ENCODE results near the gene KCTD2. TPM values are rescaled to one million over a fixed set of nuclear protein-coding genes. Genes with fewer than 3 reads are reported as not detected.
A peak's percentile ranks its signal among the peaks of the same experiment; 100 is the strongest.

KCTD2 gene
- total and polyA plus RNA-seq, 9 of the 15 experiments (the other 6 are each of a cell fraction or from before 2014, with no cell fraction given) = 1.7 to 32.9 (median 15.8) TPM

DNA sequence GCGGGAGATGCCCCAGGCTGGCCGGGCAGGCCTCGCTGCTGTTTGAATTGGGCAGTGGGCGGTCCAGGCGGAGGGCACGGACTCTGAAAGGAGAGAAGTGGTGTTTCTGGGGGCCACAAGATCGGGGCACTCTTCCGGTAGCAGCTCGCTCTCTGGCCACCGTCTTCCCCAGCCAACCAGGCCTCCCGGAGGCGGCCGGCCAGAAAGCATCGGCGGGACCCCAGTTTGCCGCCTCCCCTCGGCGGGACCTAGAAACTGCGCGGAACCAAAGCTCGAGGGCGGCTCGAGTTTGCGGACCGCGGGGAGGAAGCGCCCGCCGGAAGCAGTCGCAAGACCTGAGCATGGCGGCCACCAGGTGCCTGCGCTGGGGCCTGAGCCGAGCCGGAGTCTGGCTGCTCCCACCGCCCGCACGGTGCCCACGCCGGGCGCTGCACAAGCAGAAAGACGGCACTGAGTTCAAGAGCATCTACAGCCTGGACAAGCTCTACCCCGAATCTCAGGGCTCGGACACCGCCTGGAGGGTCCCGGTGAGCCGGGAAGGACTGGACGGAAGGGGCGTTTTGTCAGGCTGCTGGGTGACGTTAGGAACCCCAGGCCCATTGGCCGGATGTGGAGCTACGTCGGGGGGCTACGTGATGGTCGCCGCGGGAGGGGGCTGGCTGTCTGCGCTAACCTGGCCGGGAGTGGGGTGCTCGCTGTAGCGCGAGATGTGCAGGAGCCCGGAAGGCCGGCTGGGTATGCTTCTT lies 34.5 kb upstream of the KCTD2 start, which contains the start of gene MRPL58 (continued):
- TF ChIP-seq, protein P1, sequence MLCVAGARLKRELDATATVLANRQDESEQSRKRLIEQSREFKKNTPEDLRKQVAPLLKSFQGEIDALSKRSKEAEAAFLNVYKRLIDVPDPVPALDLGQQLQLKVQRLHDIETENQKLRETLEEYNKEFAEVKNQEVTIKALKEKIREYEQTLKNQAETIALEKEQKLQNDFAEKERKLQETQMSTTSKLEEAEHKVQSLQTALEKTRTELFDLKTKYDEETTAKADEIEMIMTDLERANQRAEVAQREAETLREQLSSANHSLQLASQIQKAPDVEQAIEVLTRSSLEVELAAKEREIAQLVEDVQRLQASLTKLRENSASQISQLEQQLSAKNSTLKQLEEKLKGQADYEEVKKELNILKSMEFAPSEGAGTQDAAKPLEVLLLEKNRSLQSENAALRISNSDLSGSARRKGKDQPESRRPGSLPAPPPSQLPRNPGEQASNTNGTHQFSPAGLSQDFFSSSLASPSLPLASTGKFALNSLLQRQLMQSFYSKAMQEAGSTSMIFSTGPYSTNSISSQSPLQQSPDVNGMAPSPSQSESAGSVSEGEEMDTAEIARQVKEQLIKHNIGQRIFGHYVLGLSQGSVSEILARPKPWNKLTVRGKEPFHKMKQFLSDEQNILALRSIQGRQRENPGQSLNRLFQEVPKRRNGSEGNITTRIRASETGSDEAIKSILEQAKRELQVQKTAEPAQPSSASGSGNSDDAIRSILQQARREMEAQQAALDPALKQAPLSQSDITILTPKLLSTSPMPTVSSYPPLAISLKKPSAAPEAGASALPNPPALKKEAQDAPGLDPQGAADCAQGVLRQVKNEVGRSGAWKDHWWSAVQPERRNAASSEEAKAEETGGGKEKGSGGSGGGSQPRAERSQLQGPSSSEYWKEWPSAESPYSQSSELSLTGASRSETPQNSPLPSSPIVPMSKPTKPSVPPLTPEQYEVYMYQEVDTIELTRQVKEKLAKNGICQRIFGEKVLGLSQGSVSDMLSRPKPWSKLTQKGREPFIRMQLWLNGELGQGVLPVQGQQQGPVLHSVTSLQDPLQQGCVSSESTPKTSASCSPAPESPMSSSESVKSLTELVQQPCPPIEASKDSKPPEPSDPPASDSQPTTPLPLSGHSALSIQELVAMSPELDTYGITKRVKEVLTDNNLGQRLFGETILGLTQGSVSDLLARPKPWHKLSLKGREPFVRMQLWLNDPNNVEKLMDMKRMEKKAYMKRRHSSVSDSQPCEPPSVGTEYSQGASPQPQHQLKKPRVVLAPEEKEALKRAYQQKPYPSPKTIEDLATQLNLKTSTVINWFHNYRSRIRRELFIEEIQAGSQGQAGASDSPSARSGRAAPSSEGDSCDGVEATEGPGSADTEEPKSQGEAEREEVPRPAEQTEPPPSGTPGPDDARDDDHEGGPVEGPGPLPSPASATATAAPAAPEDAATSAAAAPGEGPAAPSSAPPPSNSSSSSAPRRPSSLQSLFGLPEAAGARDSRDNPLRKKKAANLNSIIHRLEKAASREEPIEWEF (CRISPR knock-in tag; IDR thresholded peaks at IDR 0.05) = no peak
- TF ChIP-seq, protein P2, sequence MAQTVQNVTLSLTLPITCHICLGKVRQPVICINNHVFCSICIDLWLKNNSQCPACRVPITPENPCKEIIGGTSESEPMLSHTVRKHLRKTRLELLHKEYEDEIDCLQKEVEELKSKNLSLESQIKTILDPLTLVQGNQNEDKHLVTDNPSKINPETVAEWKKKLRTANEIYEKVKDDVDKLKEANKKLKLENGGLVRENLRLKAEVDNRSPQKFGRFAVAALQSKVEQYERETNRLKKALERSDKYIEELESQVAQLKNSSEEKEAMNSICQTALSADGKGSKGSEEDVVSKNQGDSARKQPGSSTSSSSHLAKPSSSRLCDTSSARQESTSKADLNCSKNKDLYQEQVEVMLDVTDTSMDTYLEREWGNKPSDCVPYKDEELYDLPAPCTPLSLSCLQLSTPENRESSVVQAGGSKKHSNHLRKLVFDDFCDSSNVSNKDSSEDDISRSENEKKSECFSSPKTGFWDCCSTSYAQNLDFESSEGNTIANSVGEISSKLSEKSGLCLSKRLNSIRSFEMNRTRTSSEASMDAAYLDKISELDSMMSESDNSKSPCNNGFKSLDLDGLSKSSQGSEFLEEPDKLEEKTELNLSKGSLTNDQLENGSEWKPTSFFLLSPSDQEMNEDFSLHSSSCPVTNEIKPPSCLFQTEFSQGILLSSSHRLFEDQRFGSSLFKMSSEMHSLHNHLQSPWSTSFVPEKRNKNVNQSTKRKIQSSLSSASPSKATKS (CRISPR knock-in tag; IDR thresholded peaks at IDR 0.05) = no peak
- TF ChIP-seq ZNF274 (IDR thresholded peaks at IDR 0.05; ENCODE audit: borderline replicate concordance, low read depth, low read length) = no peak
- no peak for TF ChIP-seq JUNB (CRISPR knock-in tag; conservative IDR thresholded peaks at IDR 0.05)
- TF ChIP-seq HNRNPH1 (optimal IDR thresholded peaks at IDR 0.05; ENCODE audit: low read depth, low read length) = no peak
- no peak for TF ChIP-seq MEIS2 (IDR thresholded peaks at IDR 0.05; ENCODE audit: partially characterized antibody)
- TF ChIP-seq NR1H2 (CRISPR knock-in tag; IDR thresholded peaks at IDR 0.05) = no peak; the same call in 1 of the 2 replicates
- TF ChIP-seq DACH1 (IDR thresholded peaks at IDR 0.05; ENCODE audit: partially characterized antibody) = no peak
- peak; percentile 59; the same call in 1 of the 2 replicates for TF ChIP-seq ZNF431 (CRISPR knock-in tag; IDR thresholded peaks at IDR 0.05)
- no peak for TF ChIP-seq RBM25 (IDR thresholded peaks at IDR 0.05; ENCODE audit: low read depth, low read length, severe bottlenecking)
- TF ChIP-seq, protein P3, sequence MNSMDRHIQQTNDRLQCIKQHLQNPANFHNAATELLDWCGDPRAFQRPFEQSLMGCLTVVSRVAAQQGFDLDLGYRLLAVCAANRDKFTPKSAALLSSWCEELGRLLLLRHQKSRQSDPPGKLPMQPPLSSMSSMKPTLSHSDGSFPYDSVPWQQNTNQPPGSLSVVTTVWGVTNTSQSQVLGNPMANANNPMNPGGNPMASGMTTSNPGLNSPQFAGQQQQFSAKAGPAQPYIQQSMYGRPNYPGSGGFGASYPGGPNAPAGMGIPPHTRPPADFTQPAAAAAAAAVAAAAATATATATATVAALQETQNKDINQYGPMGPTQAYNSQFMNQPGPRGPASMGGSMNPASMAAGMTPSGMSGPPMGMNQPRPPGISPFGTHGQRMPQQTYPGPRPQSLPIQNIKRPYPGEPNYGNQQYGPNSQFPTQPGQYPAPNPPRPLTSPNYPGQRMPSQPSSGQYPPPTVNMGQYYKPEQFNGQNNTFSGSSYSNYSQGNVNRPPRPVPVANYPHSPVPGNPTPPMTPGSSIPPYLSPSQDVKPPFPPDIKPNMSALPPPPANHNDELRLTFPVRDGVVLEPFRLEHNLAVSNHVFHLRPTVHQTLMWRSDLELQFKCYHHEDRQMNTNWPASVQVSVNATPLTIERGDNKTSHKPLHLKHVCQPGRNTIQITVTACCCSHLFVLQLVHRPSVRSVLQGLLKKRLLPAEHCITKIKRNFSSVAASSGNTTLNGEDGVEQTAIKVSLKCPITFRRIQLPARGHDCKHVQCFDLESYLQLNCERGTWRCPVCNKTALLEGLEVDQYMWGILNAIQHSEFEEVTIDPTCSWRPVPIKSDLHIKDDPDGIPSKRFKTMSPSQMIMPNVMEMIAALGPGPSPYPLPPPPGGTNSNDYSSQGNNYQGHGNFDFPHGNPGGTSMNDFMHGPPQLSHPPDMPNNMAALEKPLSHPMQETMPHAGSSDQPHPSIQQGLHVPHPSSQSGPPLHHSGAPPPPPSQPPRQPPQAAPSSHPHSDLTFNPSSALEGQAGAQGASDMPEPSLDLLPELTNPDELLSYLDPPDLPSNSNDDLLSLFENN (IDR thresholded peaks at IDR 0.05; ENCODE audit: low read depth in 2 of 2, low read length in 2 of 2) = peak in 1 of 2 experiments; percentile 72; a peak in 1 of 4 replicates
- TF ChIP-seq NCOA4 (IDR thresholded peaks at IDR 0.05; ENCODE audit: partially characterized antibody) = no peak
- no peak for TF ChIP-seq RBM15 (IDR thresholded peaks at IDR 0.05; ENCODE audit: insufficient read depth, low read length)
- no peak for TF ChIP-seq NCOA6 (IDR thresholded peaks at IDR 0.05)
- TF ChIP-seq KLF10 (CRISPR knock-in tag; IDR thresholded peaks at IDR 0.05) = no peak
